HepG2 (cell line): ENCODE measurements around the gene CNOT1. TPM values are rescaled to one million over a fixed set of nuclear protein-coding genes. Genes with fewer than 3 reads are reported as not detected.
A peak's percentile ranks its signal among the peaks of the same experiment; 100 is the strongest.

Experiments used
- ATAC-seq: fragments of 200-7000 bp; cut with Tn5 transposase; 3 replicates; pipeline ENCODE4 v1.9.1; 2020; ENCODE audit warnings: mild to moderate bottlenecking, moderate library complexity
- BruUV-seq: library from RNA; stranded (reverse); fragments of 400-500 nt; replicated peaks from 2 replicates; lab custom pipeline; 2021; lab: Mats Ljungman, UMichigan
- CTCF ChIA-PET: fragments of 300-600 bp; formaldehyde crosslinking; extraction: SDS; loops from one replicate; lab custom pipeline; 2021; ENCODE audit warnings: low total read pairs, inconsistent platforms, low intra/inter-chr PET ratio; lab: Yijun Ruan, JAX
- POLR2A ChIA-PET: fragments of 350-600 bp; sonication (Branson Sonifier 250); formaldehyde crosslinking; loops from one replicate; lab custom pipeline; 2020; ENCODE audit warnings: antibody characterized with exemption, inconsistent platforms; lab: Yijun Ruan, JAX
- DNase-seq: peaks from one replicate; pipeline ENCODE4 v3.0.0-alpha.2; 2015; ENCODE audit warnings: low spot score
- FAIRE-seq: peaks from 3 replicates; lab custom pipeline; 2011; peaks lifted over from hg19 to GRCh38; lab: Jason Lieb, UNC
- H2AFZ ChIP-seq: one replicate; pipeline ENCODE4 v1.6.1; 2011; ENCODE audit warnings: low read length, inconsistent platforms
- H3K27ac ChIP-seq: fragments of 300-600 bp; 3 replicates; pipeline ENCODE4 v1.8.0; 2011; ENCODE audit warnings: mixed run types, mild to moderate bottlenecking, mixed read lengths, low read length, inconsistent platforms; ENCODE audit not compliant: insufficient read depth; ENCODE audit errors: extremely low read length
- H3K27me3 ChIP-seq, 2 experiments: fragments of 200-600 bp in 1 of 2; 2 replicates in 1 of 2; 3 replicates in 1 of 2; pipeline versions ENCODE4 v1.6.0 to v1.8.0; 2011; ENCODE audit warnings: low read length in 2 of 2, mild to moderate bottlenecking in 2 of 2, moderate library complexity in 2 of 2, inconsistent platforms in 1 of 2; ENCODE audit not compliant: insufficient read depth in 2 of 2, control insufficient read depth in 1 of 2
- H3K36me3 ChIP-seq, 2 experiments: fragments of 200-600 bp in 1 of 2; replicated peaks in 1 of 2; 2 replicates in 1 of 2; 3 replicates in 1 of 2; pipeline versions ENCODE4 v1.5.1 to v1.8.0; 2011; ENCODE audit warnings: low read length in 2 of 2, inconsistent platforms in 1 of 2; ENCODE audit not compliant: insufficient read depth in 2 of 2, control insufficient read depth in 1 of 2
- H3K4me1 ChIP-seq: 2 replicates; pipeline ENCODE4 v1.5.1; 2012; ENCODE audit warnings: low read length, inconsistent platforms; ENCODE audit not compliant: insufficient read depth
- H3K4me2 ChIP-seq: 2 replicates; pipeline ENCODE4 v1.6.0; 2011; ENCODE audit warnings: low read depth, low read length, inconsistent platforms
- H3K4me3 ChIP-seq, 3 experiments: fragments of 200-600 bp in 1 of 3; sonication (generic), shearing (Covaris generic) in 1 of 3; replicated peaks in 1 of 3; 2 replicates each; pipeline ENCODE4 v1.5.1; 2011 to 2016; ENCODE audit warnings: low read length in 3 of 3, inconsistent platforms in 2 of 3, low read depth in 2 of 3, mild to moderate bottlenecking in 2 of 3, control low read depth in 1 of 3, mixed read lengths in 1 of 3; ENCODE audit not compliant: insufficient read depth in 1 of 3
- H3K79me2 ChIP-seq: one replicate; pipeline ENCODE4 v1.6.1; 2011; ENCODE audit warnings: low read length, inconsistent platforms; ENCODE audit not compliant: insufficient read depth
- H3K9ac ChIP-seq: 2 replicates; pipeline ENCODE4 v1.6.0; 2011; ENCODE audit warnings: mild to moderate bottlenecking, low read depth, low read length, inconsistent platforms; ENCODE audit not compliant: insufficient read depth
- H3K9me3 ChIP-seq: 2 replicates; pipeline ENCODE4 v1.5.1; 2012; ENCODE audit warnings: mild to moderate bottlenecking, low read length
- H4K20me1 ChIP-seq: 2 replicates; pipeline ENCODE4 v1.6.0; 2011; ENCODE audit warnings: inconsistent platforms, mild to moderate bottlenecking, low read length, moderate library complexity; ENCODE audit not compliant: insufficient read depth
- HNF4A ChIP-seq: sonication (generic); formaldehyde crosslinking; IDR thresholded peaks from 2 replicates; pipeline ENCODE4 v1.4.0; 2020; ENCODE audit warnings: missing genetic modification reagents
- MLX ChIP-seq: IDR thresholded peaks from 2 replicates; pipeline ENCODE4 v1.6.1; 2016
- NR2C2 ChIP-seq: sonication (generic); formaldehyde crosslinking; IDR thresholded peaks from 2 replicates; pipeline ENCODE4 v1.4.0; 2020; ENCODE audit warnings: missing genetic modification reagents, mild to moderate bottlenecking, moderate library complexity, borderline replicate concordance
- XRCC5 ChIP-seq: fragments of 200-400 bp; formaldehyde crosslinking; optimal IDR thresholded peaks from 2 replicates; pipeline ENCODE3; 2017; ENCODE audit warnings: mild to moderate bottlenecking, low read length
- ZFP36 ChIP-seq: fragments of 150-350 bp; IDR thresholded peaks from 2 replicates; pipeline ENCODE4 v1.6.1; 2018; ENCODE audit warnings: borderline replicate concordance, low read length, low read depth; ENCODE audit not compliant: partially characterized antibody
- ZMYM3 ChIP-seq: sonication (generic); formaldehyde crosslinking; IDR thresholded peaks from 2 replicates; pipeline ENCODE4 v1.5.1; 2020; ENCODE audit warnings: mild to moderate bottlenecking, missing genetic modification reagents
- ZNF362 ChIP-seq: sonication (generic); formaldehyde crosslinking; IDR thresholded peaks from 2 replicates; pipeline ENCODE4 v1.4.0; 2020; ENCODE audit warnings: missing genetic modification reagents, mild to moderate bottlenecking, borderline replicate concordance
- ZNF768 ChIP-seq: sonication (generic); formaldehyde crosslinking; IDR thresholded peaks from 2 replicates; pipeline ENCODE4 v1.4.0; 2020; ENCODE audit warnings: missing genetic modification reagents
- WGBS: methylation state at CpG from one replicate; pipeline ENCODE4 v1.1.6; 2017; ENCODE audit warnings: low lambda C conversion rate; 5-methylcytosine and 5-hydroxymethylcytosine counted together
- in situ Hi-C: cut with HindIII; loops from 2 replicates; pipeline ENCODE4 v1.10.0; 2017; ENCODE audit warnings: low pct_unique_long_range_greater_than_20kb; ENCODE audit not compliant: extremely low pct_ligation_motif_present
- intact Hi-C: fragments of 100-400 bp; cut with micrococcal nuclease; formaldehyde crosslinking; loops from one replicate; pipeline ENCODE4 v1.10.0; 2022; ENCODE audit not compliant: unreplicated experiment
- polyA plus RNA-seq, 8 experiments: library from polyadenylated mRNA; depleted of rRNA in 3 of 8; stranded (reverse) in 7 of 8; unstranded in 1 of 8; fragments of >200 nt; fragmentation: Illumina TruSeq in 4 of 8; extraction: Trizol in 4 of 8; gene quantifications; 2 replicates each; pipeline versions ENCODE4 v1.2.1 to v1.2.3, GENCODE V29; 2011 to 2016; ENCODE audit warnings: low read depth in 4 of 8, missing spikeins in 1 of 8, mixed read lengths in 1 of 8; ENCODE audit not compliant: insufficient read depth in 1 of 8
- total RNA-seq, 5 experiments: library from RNA; depleted of rRNA; stranded (reverse); fragments of >200 nt; fragmentation: Illumina TruSeq; extraction: Trizol; gene quantifications; 2 replicates each; pipeline ENCODE4 v1.2.3, GENCODE V29; 2016; ENCODE audit warnings: low read depth in 1 of 5

Gene CNOT1
- total and polyA plus RNA-seq, 2 of the 13 experiments (the other 11 are each of a cell fraction or from before 2014, with no cell fraction given): 188 to 232 TPM

- ChIA-PET POLR2A (no interaction called here), CTCF (no interaction called here)
- intact Hi-C loops: loop anchor here (5.0 kb wide), 1 partner anchor 259 kb away; no protein-coding TSS in a partner anchor
- Histone ChIP-seq H3K9ac (no peak overlapping the region), H4K20me1 (no peaks in the 10 kb centered on the region), H3K27me3 (peaks cover 0 to 17% of the 10 kb centered on the region in 2 experiments; a peak in 2 of 5 replicates), H3K4me3 (no peak overlapping the region), H3K4me2 (no peak overlapping the region), H3K36me3 (no peaks in the 10 kb centered on the region), H2AFZ (no peak overlapping the region), H3K9me3 (no peaks in the 10 kb centered on the region), H3K4me1 (peaks cover 41% of the 10 kb centered on the region), H3K79me2 (no peaks in the 10 kb centered on the region), H3K27ac (no peak overlapping the region)
- no peak for DNase-seq
- in situ Hi-C loops: no loop called here
- WGBS: 19% methylated on average over 4 of the region's 5 CpGs
- no TSS peak for BruUV-seq
- FAIRE-seq: no peak
- ATAC-seq: no peak
- TF ChIP-seq XRCC5 (peak; percentile 8), MLX (CRISPR knock-in tag) (no peak), HNF4A (peak; percentile 43; the same call in 1 of the 2 replicates), NR2C2 (CRISPR knock-in tag) (peak; percentile 60)
Measured at GRCh38 chr16:58497935-58498334, 131.7 kb downstream of the CNOT1 start.

- Histone ChIP-seq H3K4me2 (no peak overlapping the region), H3K27me3 (peaks cover 0 to 22% of the 10 kb centered on the region in 2 experiments; a peak in 2 of 5 replicates), H3K79me2 (no peaks in the 10 kb centered on the region), H3K36me3 (no peaks in the 10 kb centered on the region), H4K20me1 (no peaks in the 10 kb centered on the region), H3K4me3 (no peak overlapping the region), H3K9me3 (no peaks in the 10 kb centered on the region), H3K27ac (no peak overlapping the region), H3K4me1 (peaks cover 38% of the 10 kb centered on the region), H3K9ac (no peak overlapping the region), H2AFZ (no peak overlapping the region)
- peak; percentile 98 for TF ChIP-seq ZNF768
- TF ChIP-seq ZFP36: peak; percentile 51
- peak; percentile 59; the same call in 1 of the 2 replicates for TF ChIP-seq ZMYM3
- TF ChIP-seq ZNF362 (CRISPR knock-in tag): no peak
- no peak for ATAC-seq
- CTCF ChIA-PET: no interaction called here
- POLR2A ChIA-PET: no interaction called here
- 36% methylated on average over 2 of the region's 2 CpGs for WGBS
- DNase-seq: no peak
- no TSS peak for BruUV-seq
- in situ Hi-C loops (no loop called here), intact Hi-C loops (loop anchor here (5.0 kb wide), 1 partner anchor 260 kb away; no protein-coding TSS in a partner anchor)
- FAIRE-seq: no peak
Measured at GRCh38 chr16:58497468-58497867, 132.2 kb downstream of the CNOT1 start.
